Measurements from ENCODE around the gene TNIK.

TNIK gene

GRCh38 chr3:171416666-171417065, 43.5 kb downstream of the TNIK start:
- no peak for DNase-seq

GRCh38 chr3:171416061-171416460, 44.1 kb downstream of the TNIK start:
- DNase-seq = no peak

GRCh38 chr3:171415070-171415469, 45.1 kb downstream of the TNIK start:
- no peak for DNase-seq

GRCh38 chr3:171412473-171412872, 47.7 kb downstream of the TNIK start:
- no peak for DNase-seq

- no peak for DNase-seq
Measured at GRCh38 chr3:171412054-171412453, 48.2 kb downstream of the TNIK start.

GRCh38 chr3:171410186-171410585, 50.0 kb downstream of the TNIK start:
- peak in 1 of 5 experiments; percentile 10 for DNase-seq

GRCh38 chr3:171407759-171408158, 52.4 kb downstream of the TNIK start:
- DNase-seq = peak in 1 of 5 experiments; percentile 16

- no peak for DNase-seq
Measured at GRCh38 chr3:171404376-171404967, 55.7 kb downstream of the TNIK start.

GRCh38 chr3:171402281-171402680, 57.9 kb downstream of the TNIK start:
- no peak for DNase-seq

GRCh38 chr3:171401432-171401831, 58.8 kb downstream of the TNIK start:
- DNase-seq = no peak

- DNase-seq = no peak
Measured at GRCh38 chr3:171399842-171400241, 60.4 kb downstream of the TNIK start.

GRCh38 chr3:171398343-171398742, 61.9 kb downstream of the TNIK start:
- DNase-seq = no peak

GRCh38 chr3:171397089-171397488, 63.1 kb downstream of the TNIK start:
- DNase-seq = no peak

GRCh38 chr3:171396048-171396447, 64.2 kb downstream of the TNIK start:
- DNase-seq = no peak

- DNase-seq = no peak
Measured at GRCh38 chr3:171393032-171393744, 67.0 kb downstream of the TNIK start.

GRCh38 chr3:171391432-171391831, 68.8 kb downstream of the TNIK start:
- DNase-seq = no peak

- DNase-seq = no peak
Measured at GRCh38 chr3:171390051-171390941, 69.9 kb downstream of the TNIK start.

GRCh38 chr3:171389491-171389890, 70.7 kb downstream of the TNIK start:
- DNase-seq = no peak

GRCh38 chr3:171388527-171388926, 71.7 kb downstream of the TNIK start:
- no peak for DNase-seq

GRCh38 chr3:171387062-171387461, 73.1 kb downstream of the TNIK start:
- DNase-seq = no peak

GRCh38 chr3:171385086-171385485, 75.1 kb downstream of the TNIK start:
- DNase-seq = no peak

- DNase-seq = peak in 1 of 5 experiments; percentile 34
Measured at GRCh38 chr3:171384101-171384891, 75.9 kb downstream of the TNIK start.
